DOHH2 (cell line): Measurements from ENCODE around the gene TUSC1.
"Not testable (repeated sequence)": the region's sequence is repeated elsewhere in the genome, so short reads cannot be mapped to it uniquely, and the experiment has no call there.

Experiments used
- H3F3A ChIP-seq: fragments of 200-600 bp; sonication (generic), shearing (Covaris generic); 2 replicates; pipeline ENCODE4 v1.6.0; 2016; ENCODE audit warnings: antibody characterized with exemption, mild to moderate bottlenecking; ENCODE audit not compliant: control insufficient read depth, insufficient read depth
- H3K27ac ChIP-seq: fragments of 200-600 bp; sonication (generic); 2 replicates; pipeline ENCODE4 v1.5.1; 2014; ENCODE audit warnings: low read depth, mild to moderate bottlenecking, low read length, moderate library complexity
- H3K27me3 ChIP-seq: fragments of 200-600 bp; sonication (generic); 2 replicates; pipeline ENCODE4 v1.6.1; 2014; ENCODE audit warnings: mild to moderate bottlenecking, low read length, mixed read lengths; ENCODE audit not compliant: control insufficient read depth
- H3K36me3 ChIP-seq: fragments of 200-600 bp; sonication (generic); 2 replicates; pipeline ENCODE4 v1.6.1; 2014; ENCODE audit warnings: mild to moderate bottlenecking, low read length, moderate library complexity, mixed read lengths; ENCODE audit not compliant: control insufficient read depth
- H3K4me1 ChIP-seq: fragments of 200-600 bp; sonication (generic); 2 replicates; pipeline ENCODE4 v1.6.1; 2014; ENCODE audit warnings: mild to moderate bottlenecking, low read length, mixed read lengths; ENCODE audit not compliant: control insufficient read depth
- H3K4me2 ChIP-seq: fragments of 200-600 bp; sonication (generic); 2 replicates; pipeline ENCODE4 v1.6.0; 2014; ENCODE audit warnings: mild to moderate bottlenecking, low read length, moderate library complexity
- H3K4me3 ChIP-seq: fragments of 200-600 bp; sonication (generic); 2 replicates; pipeline ENCODE4 v1.5.1; 2014; ENCODE audit warnings: mild to moderate bottlenecking, low read length, mixed read lengths
- H3K79me2 ChIP-seq: fragments of 200-600 bp; sonication (generic); 2 replicates; pipeline ENCODE4 v1.6.1; 2014; ENCODE audit warnings: mild to moderate bottlenecking, low read length, mixed read lengths; ENCODE audit not compliant: control insufficient read depth
- H3K9me2 ChIP-seq: fragments of 200-600 bp; sonication (generic); replicated peaks from 2 replicates; pipeline ENCODE4 v1.6.1; 2014; ENCODE audit warnings: mild to moderate bottlenecking, low read length, mixed read lengths; ENCODE audit not compliant: control insufficient read depth
- H3K9me3 ChIP-seq: fragments of 200-600 bp; sonication (generic); 2 replicates; pipeline ENCODE4 v1.6.1; 2014; ENCODE audit warnings: antibody characterized with exemption, low read length, mixed read lengths; ENCODE audit not compliant: control insufficient read depth, insufficient read depth
- H4K20me1 ChIP-seq: fragments of 200-600 bp; sonication (generic); 2 replicates; pipeline ENCODE4 v1.6.0; 2014; ENCODE audit warnings: low read depth, mild to moderate bottlenecking, antibody characterized with exemption, low read length, moderate library complexity; ENCODE audit not compliant: control insufficient read depth, insufficient read depth
- CTCF ChIP-seq: fragments of 200-600 bp; sonication (generic); IDR thresholded peaks from one replicate; pipeline ENCODE4 v1.5.1; 2014; ENCODE audit warnings: antibody characterized with exemption, mild to moderate bottlenecking, low read depth, low read length; ENCODE audit not compliant: poor library complexity, severe bottlenecking
- EZH2phosphoT487 ChIP-seq: fragments of 200-600 bp; sonication (generic); IDR thresholded peaks from 2 replicates; pipeline ENCODE4 v1.6.1; 2017; ENCODE audit warnings: borderline replicate concordance, mild to moderate bottlenecking, antibody characterized with exemption, low read length, moderate library complexity, mixed read lengths

Gene TUSC1

GRCh38 chr9:25703701-25704357 lies 25.6 kb upstream of the TUSC1 start:
- H3K9me2 ChIP-seq = no peaks in the 10 kb centered on the region
- H3K27ac ChIP-seq = no peak overlapping the region
- no peaks in the 10 kb centered on the region for H3K4me1 ChIP-seq
- no peaks in the 10 kb centered on the region for H3F3A ChIP-seq
- TF ChIP-seq EZH2phosphoT487 (no peak), CTCF (no peak)
- no peaks in the 10 kb centered on the region for H3K27me3 ChIP-seq
- H4K20me1 ChIP-seq = no peaks in the 10 kb centered on the region
- no peak overlapping the region for H3K4me2 ChIP-seq
- H3K79me2 ChIP-seq = no peaks in the 10 kb centered on the region
- no peaks in the 10 kb centered on the region for H3K36me3 ChIP-seq
- no peak overlapping the region for H3K4me3 ChIP-seq
- H3K9me3 ChIP-seq = no peaks in the 10 kb centered on the region

GRCh38 chr9:25702536-25702935 lies 24.3 kb upstream of the TUSC1 start:
- Histone ChIP-seq H3K27me3 (no peaks in the 10 kb centered on the region), H3K36me3 (no peaks in the 10 kb centered on the region), H3K4me3 (no peak overlapping the region), H3K27ac (no peak overlapping the region), H3K79me2 (no peaks in the 10 kb centered on the region), H3K4me1 (no peaks in the 10 kb centered on the region), H3K4me2 (no peak overlapping the region), H3K9me2 (no peaks in the 10 kb centered on the region), H3K9me3 (no peaks in the 10 kb centered on the region), H3F3A (no peaks in the 10 kb centered on the region), H4K20me1 (no peaks in the 10 kb centered on the region)
- TF ChIP-seq EZH2phosphoT487 (no peak), CTCF (no peak)

GRCh38 chr9:25700899-25701298 lies 22.7 kb upstream of the TUSC1 start:
- not testable (repeated sequence) for H3K4me3 ChIP-seq, H3K79me2 ChIP-seq, H4K20me1 ChIP-seq, H3K36me3 ChIP-seq, H3K9me2 ChIP-seq, H3F3A ChIP-seq, H3K27ac ChIP-seq, H3K9me3 ChIP-seq, H3K4me2 ChIP-seq, H3K27me3 ChIP-seq, H3K4me1 ChIP-seq

GRCh38 chr9:25700430-25700829 lies 22.2 kb upstream of the TUSC1 start:
- no peaks in the 10 kb centered on the region for H3K9me2 ChIP-seq
- no peaks in the 10 kb centered on the region for H3F3A ChIP-seq
- TF ChIP-seq EZH2phosphoT487 = no peak
- TF ChIP-seq CTCF = no peak
- H3K79me2 ChIP-seq = no peaks in the 10 kb centered on the region
- no peaks in the 10 kb centered on the region for H3K9me3 ChIP-seq
- H3K4me1 ChIP-seq = no peaks in the 10 kb centered on the region
- no peak overlapping the region for H3K27ac ChIP-seq
- no peak overlapping the region for H3K4me2 ChIP-seq
- no peaks in the 10 kb centered on the region for H3K27me3 ChIP-seq
- H3K36me3 ChIP-seq = no peaks in the 10 kb centered on the region
- H3K4me3 ChIP-seq = no peak overlapping the region
- H4K20me1 ChIP-seq = no peaks in the 10 kb centered on the region
